ENCODE results near the gene UCN.

GRCh38 chr2:27262379-27263286, 45.6 kb downstream of the UCN start, which contains the start of gene SLC30A3:
- TF ChIP-seq POLR2A (IDR thresholded peaks at IDR 0.05; ENCODE audit: low read length) (no peak), GATA1 (IDR thresholded peaks at IDR 0.05; ENCODE audit: low read depth, low read length) (no peak)

All from erythroblast (primary cell).